HFF-Myc (cell line): ENCODE data around the gene SUPT5H.

ENCODE experiments used
- DNase-seq: peaks from one replicate; pipeline ENCODE4 v3.0.0-alpha.2; 2011; ENCODE audit warnings: low read depth; ENCODE audit errors: extremely low read depth
- H3K4me3 ChIP-seq: replicated peaks from 2 replicates; pipeline ENCODE4 v1.5.1; 2011; ENCODE audit warnings: low read depth, mild to moderate bottlenecking, control low read depth, low read length
- TF ChIP-seq, protein P1 (sequence below): IDR thresholded peaks from 2 replicates; pipeline ENCODE4 v1.5.1; 2012; ENCODE audit warnings: mild to moderate bottlenecking, low read depth, low read length, control low read depth; ENCODE audit errors: missing control alignments

The SUPT5H gene

DNA sequence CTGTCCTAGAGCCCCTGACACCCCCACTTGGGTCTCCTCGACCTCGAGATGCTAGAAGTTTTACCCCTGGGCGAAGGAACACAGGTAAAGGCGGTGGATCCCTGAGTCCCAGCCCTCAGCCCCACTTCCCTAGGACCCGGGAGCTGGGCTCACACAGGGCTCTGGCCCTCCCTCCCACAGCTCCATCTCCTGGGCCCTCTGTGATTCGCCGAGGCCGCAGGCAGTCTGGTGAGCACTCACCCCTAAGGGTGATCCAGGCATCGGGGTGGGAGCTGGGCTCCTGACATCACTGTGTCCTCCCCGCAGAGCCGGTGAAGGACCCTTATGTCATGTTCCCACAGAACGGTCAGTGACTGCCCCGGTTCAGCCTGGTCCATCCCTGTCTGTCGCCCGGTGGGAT is 24.6 kb upstream of the SUPT5H start:
- no peak overlapping the region for H3K4me3 ChIP-seq
- TF ChIP-seq, protein P1, sequence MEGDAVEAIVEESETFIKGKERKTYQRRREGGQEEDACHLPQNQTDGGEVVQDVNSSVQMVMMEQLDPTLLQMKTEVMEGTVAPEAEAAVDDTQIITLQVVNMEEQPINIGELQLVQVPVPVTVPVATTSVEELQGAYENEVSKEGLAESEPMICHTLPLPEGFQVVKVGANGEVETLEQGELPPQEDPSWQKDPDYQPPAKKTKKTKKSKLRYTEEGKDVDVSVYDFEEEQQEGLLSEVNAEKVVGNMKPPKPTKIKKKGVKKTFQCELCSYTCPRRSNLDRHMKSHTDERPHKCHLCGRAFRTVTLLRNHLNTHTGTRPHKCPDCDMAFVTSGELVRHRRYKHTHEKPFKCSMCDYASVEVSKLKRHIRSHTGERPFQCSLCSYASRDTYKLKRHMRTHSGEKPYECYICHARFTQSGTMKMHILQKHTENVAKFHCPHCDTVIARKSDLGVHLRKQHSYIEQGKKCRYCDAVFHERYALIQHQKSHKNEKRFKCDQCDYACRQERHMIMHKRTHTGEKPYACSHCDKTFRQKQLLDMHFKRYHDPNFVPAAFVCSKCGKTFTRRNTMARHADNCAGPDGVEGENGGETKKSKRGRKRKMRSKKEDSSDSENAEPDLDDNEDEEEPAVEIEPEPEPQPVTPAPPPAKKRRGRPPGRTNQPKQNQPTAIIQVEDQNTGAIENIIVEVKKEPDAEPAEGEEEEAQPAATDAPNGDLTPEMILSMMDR, result no peak
- DNase-seq, result no peak

DNA sequence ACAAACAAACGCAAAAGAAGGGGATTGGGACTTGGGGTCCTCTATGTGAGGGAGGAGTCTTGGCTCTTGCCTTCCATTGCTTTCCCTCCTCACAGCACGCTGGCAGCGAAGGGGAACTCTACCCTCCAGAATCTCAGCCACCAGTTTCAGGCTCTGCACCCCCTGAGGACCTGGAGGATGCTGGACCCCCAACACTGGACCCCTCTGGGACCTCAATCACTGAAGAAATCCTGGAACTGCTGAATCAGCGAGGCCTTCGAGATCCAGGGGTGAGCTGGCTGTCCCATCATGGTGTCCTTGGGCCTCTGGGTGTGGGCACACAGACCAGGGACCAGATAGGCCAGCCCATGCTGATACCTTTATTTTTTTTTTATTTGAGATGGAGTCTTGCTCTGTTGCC is 23.4 kb upstream of the SUPT5H start:
- no peak for DNase-seq
- no peak overlapping the region for H3K4me3 ChIP-seq
- TF ChIP-seq, protein P1, result no peak

GRCh38 chr19:39423258-39424086 is 21.9 kb upstream of the SUPT5H start:
- no peak for DNase-seq
- no peak overlapping the region for H3K4me3 ChIP-seq
- TF ChIP-seq, protein P1, result no peak

- DNase-seq, result no peak
- no peak overlapping the region for H3K4me3 ChIP-seq
- TF ChIP-seq, protein P1, result no peak
Measured at GRCh38 chr19:39424934-39425333, 20.4 kb upstream of the SUPT5H start.

GRCh38 chr19:39425744-39426143 is 19.6 kb upstream of the SUPT5H start:
- TF ChIP-seq, protein P1, result no peak

DNA sequence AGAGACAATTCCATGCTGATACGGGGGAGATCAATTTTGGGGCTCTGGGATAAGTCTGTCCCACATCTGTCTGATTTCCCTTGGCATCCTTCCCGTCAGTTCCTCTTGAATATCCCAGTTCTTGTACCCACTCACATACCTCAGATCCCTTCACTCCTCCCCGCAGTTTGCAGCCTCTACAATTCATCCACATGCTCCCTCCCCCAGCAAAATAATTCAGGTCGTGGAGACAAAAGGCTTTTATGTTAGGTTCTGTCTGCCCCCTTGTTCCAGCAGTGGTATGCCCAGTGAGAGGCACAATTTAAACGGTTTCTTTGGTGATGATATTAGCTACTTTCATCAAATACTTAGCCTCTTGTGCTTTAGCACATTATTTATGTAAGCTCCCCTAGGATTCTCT is 19.2 kb upstream of the SUPT5H start:
- TF ChIP-seq, protein P1, result no peak
- no peak for DNase-seq
- H3K4me3 ChIP-seq, result no peak overlapping the region

More at GRCh38 chr19:39425744-39426143, 19.6 kb upstream of the SUPT5H start:
- no peak overlapping the region for H3K4me3 ChIP-seq
- DNase-seq, result no peak

GRCh38 chr19:39427707-39428106 is 17.7 kb upstream of the SUPT5H start:
- no peak overlapping the region for H3K4me3 ChIP-seq
- no peak for DNase-seq
- TF ChIP-seq, protein P1, result no peak
